HG03135 (cell line): ENCODE measurements around the gene MAP7D3.
"Not testable (repeated sequence)": the region's sequence is repeated elsewhere in the genome, so short reads cannot be mapped to it uniquely, and the experiment has no call there.

ENCODE experiments used
- ATAC-seq: cut with Tn5 transposase; IDR thresholded peaks from one replicate; pipeline ENCODE4 v1.9.1; 2021; ENCODE audit warnings: mild to moderate bottlenecking, moderate library complexity; ENCODE audit not compliant: unreplicated experiment

Gene MAP7D3, protein sequence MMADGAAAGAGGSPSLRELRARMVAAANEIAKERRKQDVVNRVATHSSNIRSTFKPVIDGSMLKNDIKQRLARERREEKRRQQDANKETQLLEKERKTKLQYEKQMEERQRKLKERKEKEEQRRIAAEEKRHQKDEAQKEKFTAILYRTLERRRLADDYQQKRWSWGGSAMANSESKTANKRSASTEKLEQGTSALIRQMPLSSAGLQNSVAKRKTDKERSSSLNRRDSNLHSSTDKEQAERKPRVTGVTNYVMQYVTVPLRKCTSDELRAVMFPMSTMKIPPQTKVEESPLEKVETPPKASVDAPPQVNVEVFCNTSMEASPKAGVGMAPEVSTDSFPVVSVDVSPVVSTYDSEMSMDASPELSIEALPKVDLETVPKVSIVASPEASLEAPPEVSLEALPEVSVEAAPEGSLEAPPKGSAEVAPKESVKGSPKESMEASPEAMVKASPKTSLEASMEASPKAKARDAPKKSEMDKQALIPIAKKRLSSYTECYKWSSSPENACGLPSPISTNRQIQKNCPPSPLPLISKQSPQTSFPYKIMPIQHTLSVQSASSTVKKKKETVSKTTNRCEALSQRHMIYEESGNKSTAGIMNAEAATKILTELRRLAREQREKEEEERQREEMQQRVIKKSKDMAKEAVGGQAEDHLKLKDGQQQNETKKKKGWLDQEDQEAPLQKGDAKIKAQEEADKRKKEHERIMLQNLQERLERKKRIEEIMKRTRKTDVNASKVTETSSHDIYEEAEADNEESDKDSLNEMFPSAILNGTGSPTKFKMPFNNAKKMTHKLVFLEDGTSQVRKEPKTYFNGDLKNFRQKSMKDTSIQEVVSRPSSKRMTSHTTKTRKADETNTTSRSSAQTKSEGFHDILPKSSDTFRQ

GRCh38 chrX:136251041-136251991, at the start of gene MAP7D3:
TSS of gene MAP7D3 (minus strand) at chrX:136251400. CDS start at chrX:136251358, 42 bp downstream.
- peak; percentile 88 for ATAC-seq

DNA sequence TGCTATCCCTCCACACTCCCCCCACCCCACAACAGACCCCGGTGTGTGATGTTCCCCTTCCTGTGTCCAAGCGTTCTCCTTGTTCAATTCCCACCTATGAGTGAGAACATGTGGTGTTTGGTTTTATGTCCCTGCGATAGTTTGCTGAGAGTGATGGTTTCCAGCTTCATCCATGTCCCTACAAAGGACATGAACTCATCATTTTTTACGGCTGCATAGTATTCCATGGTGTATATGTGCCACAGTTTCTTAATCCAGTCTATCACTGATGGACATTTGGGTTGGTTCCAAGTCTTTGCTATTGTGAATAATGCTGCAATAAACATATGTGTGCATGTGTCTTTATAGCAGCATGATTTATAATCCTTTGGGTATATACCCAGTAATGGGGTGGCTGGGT, 49.5 kb upstream of the MAP7D3 start, which contains the start of gene ADGRG4:
Gene ADGRG4, plus strand, starts transcription at position 243 of the 400 bp plus-strand sequence. CDS start 7,815 bp downstream, outside the sequence.
- not testable (repeated sequence) for ATAC-seq

GRCh38 chrX:136295380-136295779, 44.2 kb upstream of the MAP7D3 start:
- ATAC-seq: no peak

GRCh38 chrX:136292656-136293055, 41.5 kb upstream of the MAP7D3 start:
- ATAC-seq: no peak

DNA sequence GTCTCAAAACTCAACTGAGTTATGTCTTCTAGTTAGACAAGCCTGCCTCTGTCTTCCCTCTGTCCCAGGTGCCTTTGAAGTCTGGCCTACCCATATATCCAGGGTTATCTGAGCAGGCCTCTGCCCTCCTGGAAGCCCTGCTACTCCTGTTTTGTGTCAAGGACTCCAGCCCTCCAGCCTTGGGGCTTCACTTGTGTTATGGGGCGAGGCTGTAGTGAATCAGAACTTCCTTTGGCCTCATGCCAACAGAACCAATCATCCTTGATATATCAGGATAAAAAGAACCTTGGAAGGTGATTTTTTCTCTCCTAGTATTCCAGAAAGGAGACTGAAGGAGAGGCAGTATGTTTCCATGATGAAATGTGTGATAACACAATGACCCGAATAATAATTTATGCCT, 40.6 kb upstream of the MAP7D3 start:
- no peak for ATAC-seq

DNA sequence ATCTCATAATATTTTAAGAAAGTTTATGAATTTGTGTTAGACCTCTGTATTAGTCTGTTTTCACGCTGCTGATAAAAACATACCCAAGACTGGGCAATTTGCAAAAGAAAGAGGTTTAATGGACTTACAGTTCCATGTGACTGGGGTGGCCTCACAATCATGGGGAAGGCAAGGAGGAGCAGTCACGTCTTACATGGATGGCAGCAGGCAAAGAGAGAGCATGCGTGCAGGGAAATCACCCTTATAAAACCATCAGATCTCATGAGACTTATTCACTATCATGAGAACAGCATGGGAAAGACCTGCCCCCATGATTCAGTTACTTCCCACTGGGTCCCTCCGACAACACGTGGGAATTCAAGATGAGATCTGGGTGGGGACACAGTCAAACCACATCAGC, 35.2 kb upstream of the MAP7D3 start:
- not testable (repeated sequence) for ATAC-seq

GRCh38 chrX:136275553-136275952, 24.4 kb upstream of the MAP7D3 start:
- no peak for ATAC-seq

- ATAC-seq: no peak
Measured at GRCh38 chrX:136273986-136274385, 22.8 kb upstream of the MAP7D3 start.

GRCh38 chrX:136272325-136272724, 21.1 kb upstream of the MAP7D3 start:
- ATAC-seq: no peak

- ATAC-seq: peak; percentile 54
Measured at GRCh38 chrX:136271300-136271699, 20.1 kb upstream of the MAP7D3 start.

- no peak for ATAC-seq
Measured at GRCh38 chrX:136269921-136270320, 18.7 kb upstream of the MAP7D3 start.

- ATAC-seq: no peak
Measured at GRCh38 chrX:136268051-136269048, 17.1 kb upstream of the MAP7D3 start.

DNA sequence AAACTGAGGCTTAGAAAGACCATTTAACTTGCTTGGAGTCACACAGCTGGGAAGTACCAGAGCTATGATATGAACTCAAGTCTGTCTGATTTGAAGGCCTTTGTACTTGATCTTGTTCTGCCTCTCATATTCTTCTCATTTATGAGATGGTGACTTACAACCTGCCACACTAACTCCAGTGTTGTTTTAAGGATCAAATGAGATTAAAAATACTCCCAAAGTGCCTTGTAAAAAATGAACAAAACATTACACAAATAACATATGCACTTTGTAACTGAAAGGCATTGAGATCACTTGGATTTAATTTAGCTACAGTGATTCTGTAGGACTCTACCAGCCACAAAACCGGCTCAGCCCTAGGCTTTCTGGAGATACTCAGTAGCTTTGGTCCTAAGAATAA, 15.6 kb upstream of the MAP7D3 start:
- ATAC-seq: no peak

GRCh38 chrX:136262812-136263315, 11.7 kb upstream of the MAP7D3 start:
- no peak for ATAC-seq

DNA sequence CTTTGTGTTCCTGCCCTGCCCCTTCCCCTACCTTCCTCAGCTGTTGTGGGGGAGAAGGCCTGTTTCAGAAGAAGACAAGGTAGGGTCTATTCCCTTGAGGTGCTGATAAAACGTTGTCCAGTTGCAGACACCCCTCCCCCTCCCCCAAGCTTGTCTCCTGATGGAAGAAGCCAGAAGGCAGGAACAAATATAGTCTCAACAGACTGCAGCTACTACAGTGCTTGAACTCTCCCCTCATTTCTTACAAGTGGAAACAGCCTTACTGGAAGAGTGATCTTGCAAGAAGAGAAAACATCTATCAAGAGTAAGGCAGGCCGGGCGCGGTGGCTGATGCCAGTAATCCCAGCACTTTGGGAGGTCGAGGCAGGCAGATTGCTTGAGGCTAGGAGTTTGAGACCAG, 11.0 kb upstream of the MAP7D3 start:
- ATAC-seq: no peak

- no peak for ATAC-seq
Measured at GRCh38 chrX:136261321-136261720, 10.1 kb upstream of the MAP7D3 start.

DNA sequence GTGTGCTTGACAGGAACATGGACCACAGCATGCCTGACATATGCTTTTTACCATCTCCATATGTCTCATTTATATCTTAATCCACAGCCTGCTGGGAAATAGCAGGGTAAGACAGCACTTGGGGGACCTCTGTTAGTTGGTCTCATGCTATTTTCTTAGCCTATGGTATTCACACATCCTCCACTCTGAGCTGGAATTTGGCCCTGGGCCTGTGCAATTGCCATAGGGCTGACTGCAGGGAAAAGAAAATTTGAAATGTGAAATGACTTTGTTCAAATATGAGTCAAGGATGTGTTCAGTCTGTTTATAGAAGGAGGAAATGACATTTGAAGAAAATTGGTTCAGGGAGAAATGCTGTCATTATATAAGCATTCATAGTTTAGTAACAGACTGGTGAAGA, 9.6 kb upstream of the MAP7D3 start:
- ATAC-seq: no peak

DNA sequence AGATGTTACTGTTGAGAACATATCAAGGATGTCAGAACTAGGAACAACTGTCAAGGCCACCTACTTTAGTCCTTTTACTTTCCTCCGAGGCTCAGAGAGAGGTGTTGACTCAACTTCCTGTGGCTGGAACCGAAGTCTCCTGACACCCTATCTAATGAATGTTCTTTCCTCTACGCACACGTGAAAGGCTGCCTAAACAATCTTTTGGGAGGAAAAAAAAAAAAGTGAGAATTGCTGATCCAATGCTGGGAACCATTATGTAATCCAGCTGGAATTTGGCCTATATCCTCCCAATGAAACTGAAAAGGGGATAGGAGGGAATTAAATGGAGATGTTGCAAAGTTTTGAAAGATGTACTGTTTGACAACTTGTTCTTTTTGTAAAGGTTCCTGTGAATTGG, 8.3 kb upstream of the MAP7D3 start:
- ATAC-seq: no peak

DNA sequence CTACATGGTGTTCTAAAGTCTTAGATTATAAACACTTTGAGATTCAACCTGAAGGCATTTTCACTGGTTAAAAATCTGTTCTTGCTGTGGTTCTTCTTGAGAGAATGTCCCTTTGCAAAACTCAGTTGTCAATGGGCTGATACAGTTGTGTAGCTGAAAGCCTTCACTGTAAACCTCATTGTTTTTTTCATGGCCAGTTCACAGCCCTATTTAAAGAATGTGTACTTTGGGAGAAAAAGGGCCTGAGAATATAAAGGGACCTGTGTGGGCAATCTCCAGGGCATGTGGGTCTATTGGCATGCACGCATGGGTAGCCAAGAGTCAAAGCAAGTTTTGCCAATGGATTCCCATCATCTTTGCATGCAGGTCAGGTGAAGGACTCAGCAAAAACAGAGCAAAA, 7.8 kb upstream of the MAP7D3 start:
- ATAC-seq: no peak
